Thyroid gland (tissue), 4 donors: ENCODE measurements around the gene PAFAH1B1. TPM values are rescaled to one million over a fixed set of nuclear protein-coding genes. Genes with fewer than 3 reads are reported as not detected.
"Not testable (repeated sequence)": the region's sequence is repeated elsewhere in the genome, so short reads cannot be mapped to it uniquely, and the experiment has no call there.

Experiments
- DNase-seq, 2 donors: peaks; one replicate each; pipeline ENCODE4 v3.0.0-alpha.2; 2019
- H3K27ac ChIP-seq, 3 donors: fragments of 200-600 bp; sonication (generic); 1 replicate in 2 of 3; 2 replicates in 1 of 3; pipeline ENCODE4 v1.5.1; 2016 to 2019; ENCODE audit warnings: mild to moderate bottlenecking in 1 of 3, moderate library complexity in 1 of 3
- H3K27me3 ChIP-seq: fragments of 200-600 bp; sonication (generic); one replicate; pipeline ENCODE4 v1.5.1; 2019
- H3K36me3 ChIP-seq, 2 donors: fragments of 200-600 bp; sonication (generic); one replicate each; pipeline ENCODE4 v1.5.1; 2016 to 2019
- H3K4me1 ChIP-seq, 2 donors: fragments of 200-600 bp; sonication (generic); one replicate each; pipeline ENCODE4 v1.5.1; 2017 to 2019
- H3K4me3 ChIP-seq, 3 donors: fragments of 200-600 bp; sonication (generic); replicated peaks in 1 of 3; 1 replicate in 2 of 3; 2 replicates in 1 of 3; pipeline ENCODE4 v1.5.1; 2016; ENCODE audit warnings: mild to moderate bottlenecking in 1 of 3
- H3K9me3 ChIP-seq: fragments of 200-600 bp; sonication (generic); one replicate; pipeline ENCODE4 v1.5.1; 2017
- POLR2A ChIP-seq, 2 donors: fragments of 450-650 bp; IDR thresholded peaks; one replicate each; pipeline ENCODE4 v1.6.1; 2017; ENCODE audit warnings: antibody characterized with exemption in 2 of 2, mild to moderate bottlenecking in 2 of 2, moderate library complexity in 1 of 2
- WGBS, 2 donors: methylation state at CpG; one replicate each; pipeline ENCODE4 v1.1.5; 2017; 5-methylcytosine and 5-hydroxymethylcytosine counted together
- intact Hi-C: fragments of 100-400 bp; cut with DNase I; formaldehyde crosslinking; loops from one replicate; pipeline ENCODE4 v1.15.1; 2023
- total RNA-seq, 4 donors: library from RNA; depleted of rRNA; stranded (reverse); fragments of >200 nt; gene quantifications; one replicate each; pipeline ENCODE4 v1.2.3, GENCODE V29; 2016
- TF ChIP-seq, protein P1 (sequence below), 6 experiments: fragments of 200-600 bp in 3 of 6; fragments of 450-650 bp in 3 of 6; sonication (generic) in 3 of 6; IDR thresholded peaks; one replicate each; pipeline ENCODE4 v1.5.1; 2016 to 2019; ENCODE audit warnings: antibody characterized with exemption in 6 of 6, mild to moderate bottlenecking in 2 of 6, inconsistent platforms in 1 of 6, moderate library complexity in 1 of 6

Gene PAFAH1B1
- total RNA-seq, 4 donors from 2014 or later = 102 to 184 (median 109) TPM

DNA sequence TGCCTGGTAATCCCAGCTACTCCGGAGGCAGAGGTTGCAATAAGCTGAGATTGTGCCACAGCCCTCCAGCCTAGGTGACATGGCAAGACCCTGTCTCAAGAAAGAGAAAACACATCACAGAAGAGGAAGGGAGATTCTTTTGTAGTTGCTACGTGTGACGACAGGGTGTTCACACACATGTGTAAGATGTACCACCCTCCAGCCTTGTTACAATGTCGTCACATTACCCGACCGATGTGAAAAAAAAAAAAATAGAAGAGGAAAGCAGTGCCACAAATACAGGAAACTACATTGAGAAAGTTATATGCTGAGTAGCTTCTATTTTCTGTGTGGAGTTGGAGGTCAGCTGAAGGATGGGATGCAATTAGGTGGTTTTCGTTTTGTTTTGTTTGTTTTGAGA is 62.1 kb downstream of the PAFAH1B1 start:
- 80 to 88% methylated on average over 7 of the region's 7 CpGs for WGBS, 2 donors
- no peak for DNase-seq
- H3K27ac ChIP-seq = no peak overlapping the region
- no peaks in the 10 kb centered on the region for H3K27me3 ChIP-seq
- H3K36me3 ChIP-seq = no peaks in the 10 kb centered on the region
- no peaks in the 10 kb centered on the region for H3K9me3 ChIP-seq
- intact Hi-C loops = no loop called here
- H3K4me1 ChIP-seq = no peaks in the 10 kb centered on the region
- no peak overlapping the region for H3K4me3 ChIP-seq
- TF ChIP-seq, protein P1, sequence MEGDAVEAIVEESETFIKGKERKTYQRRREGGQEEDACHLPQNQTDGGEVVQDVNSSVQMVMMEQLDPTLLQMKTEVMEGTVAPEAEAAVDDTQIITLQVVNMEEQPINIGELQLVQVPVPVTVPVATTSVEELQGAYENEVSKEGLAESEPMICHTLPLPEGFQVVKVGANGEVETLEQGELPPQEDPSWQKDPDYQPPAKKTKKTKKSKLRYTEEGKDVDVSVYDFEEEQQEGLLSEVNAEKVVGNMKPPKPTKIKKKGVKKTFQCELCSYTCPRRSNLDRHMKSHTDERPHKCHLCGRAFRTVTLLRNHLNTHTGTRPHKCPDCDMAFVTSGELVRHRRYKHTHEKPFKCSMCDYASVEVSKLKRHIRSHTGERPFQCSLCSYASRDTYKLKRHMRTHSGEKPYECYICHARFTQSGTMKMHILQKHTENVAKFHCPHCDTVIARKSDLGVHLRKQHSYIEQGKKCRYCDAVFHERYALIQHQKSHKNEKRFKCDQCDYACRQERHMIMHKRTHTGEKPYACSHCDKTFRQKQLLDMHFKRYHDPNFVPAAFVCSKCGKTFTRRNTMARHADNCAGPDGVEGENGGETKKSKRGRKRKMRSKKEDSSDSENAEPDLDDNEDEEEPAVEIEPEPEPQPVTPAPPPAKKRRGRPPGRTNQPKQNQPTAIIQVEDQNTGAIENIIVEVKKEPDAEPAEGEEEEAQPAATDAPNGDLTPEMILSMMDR (IDR thresholded peaks at IDR 0.05) = no peak
- no peak for TF ChIP-seq POLR2A (IDR thresholded peaks at IDR 0.05)

DNA sequence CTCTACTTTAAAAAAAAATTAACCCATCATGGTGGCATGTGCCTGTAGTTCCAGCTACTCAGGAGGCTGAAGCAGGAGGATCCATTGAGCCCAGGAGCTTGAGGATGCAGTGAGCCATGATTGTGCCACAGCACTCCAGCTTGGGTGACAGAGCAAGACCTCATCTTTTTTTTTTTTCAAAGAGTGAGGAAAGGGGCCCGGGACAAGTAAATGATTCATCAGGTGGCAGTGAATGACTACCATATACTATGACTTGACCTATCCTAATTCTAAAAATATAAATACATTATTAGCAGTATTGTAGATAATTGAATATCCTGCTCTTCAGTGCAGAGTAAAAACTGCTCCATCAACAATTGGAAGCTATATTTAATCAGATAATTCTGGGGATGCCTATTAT is 62.8 kb downstream of the PAFAH1B1 start:
- no peaks in the 10 kb centered on the region for H3K27me3 ChIP-seq
- no peak for DNase-seq
- no peaks in the 10 kb centered on the region for H3K4me1 ChIP-seq
- no peak overlapping the region for H3K4me3 ChIP-seq
- H3K36me3 ChIP-seq = no peaks in the 10 kb centered on the region
- 0 to 30% methylated on average over 1 of the region's 1 CpG for WGBS, 2 donors
- H3K9me3 ChIP-seq = no peaks in the 10 kb centered on the region
- intact Hi-C loops = no loop called here
- H3K27ac ChIP-seq = no peak overlapping the region
- TF ChIP-seq, protein P1 (IDR thresholded peaks at IDR 0.05) = no peak
- TF ChIP-seq POLR2A (IDR thresholded peaks at IDR 0.05) = no peak

DNA sequence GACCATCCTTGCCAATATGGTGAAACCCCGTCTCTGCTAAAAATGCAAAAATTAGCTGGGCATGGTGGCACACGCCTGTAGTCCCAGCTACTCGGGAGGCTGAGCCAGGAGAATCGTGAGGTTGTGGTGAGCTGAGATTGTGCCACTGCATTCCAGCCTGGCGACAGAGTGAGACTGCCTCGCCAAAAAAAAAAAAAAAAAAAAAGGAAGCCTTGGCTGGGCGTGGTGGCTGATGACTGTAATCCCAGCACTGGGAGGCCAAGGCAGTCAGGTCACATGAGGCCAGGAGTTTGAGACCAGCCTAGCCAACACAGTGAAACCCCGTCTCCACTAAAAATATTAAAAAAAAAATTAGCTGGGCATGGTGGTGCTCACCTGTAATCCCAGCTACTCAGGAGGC is 65.9 kb downstream of the PAFAH1B1 start:
- H3K27me3 ChIP-seq, H3K4me3 ChIP-seq, H3K36me3 ChIP-seq, DNase-seq, H3K9me3 ChIP-seq, H3K27ac ChIP-seq, intact Hi-C loops, H3K4me1 ChIP-seq: not testable (repeated sequence)
- 75 to 77% methylated on average over 8 of the region's 8 CpGs for WGBS, 2 donors

DNA sequence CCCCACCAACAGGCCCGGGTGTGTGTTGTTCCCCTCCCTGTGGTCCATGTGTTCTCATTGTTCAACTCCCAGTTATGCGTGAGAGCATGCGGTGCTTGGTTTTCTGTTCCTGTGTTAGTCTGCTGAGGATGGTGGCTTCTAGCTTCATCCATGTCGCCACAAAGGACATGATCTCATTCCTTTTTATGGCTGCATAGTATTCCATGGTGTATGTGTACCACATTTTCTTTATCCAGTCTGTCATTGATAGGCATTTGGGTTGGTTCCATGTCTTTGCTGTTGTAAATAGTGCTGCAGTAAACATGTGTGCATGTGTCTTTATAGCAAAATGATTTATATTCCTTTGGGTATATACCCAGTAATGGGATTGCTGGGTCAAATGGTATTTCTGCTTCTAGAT is 67.0 kb downstream of the PAFAH1B1 start:
- H3K4me1 ChIP-seq, H3K36me3 ChIP-seq, DNase-seq, H3K9me3 ChIP-seq, intact Hi-C loops, H3K27ac ChIP-seq, H3K4me3 ChIP-seq, H3K27me3 ChIP-seq: not testable (repeated sequence)
- WGBS, 2 donors = 93 to 96% methylated on average over 4 of the region's 4 CpGs

DNA sequence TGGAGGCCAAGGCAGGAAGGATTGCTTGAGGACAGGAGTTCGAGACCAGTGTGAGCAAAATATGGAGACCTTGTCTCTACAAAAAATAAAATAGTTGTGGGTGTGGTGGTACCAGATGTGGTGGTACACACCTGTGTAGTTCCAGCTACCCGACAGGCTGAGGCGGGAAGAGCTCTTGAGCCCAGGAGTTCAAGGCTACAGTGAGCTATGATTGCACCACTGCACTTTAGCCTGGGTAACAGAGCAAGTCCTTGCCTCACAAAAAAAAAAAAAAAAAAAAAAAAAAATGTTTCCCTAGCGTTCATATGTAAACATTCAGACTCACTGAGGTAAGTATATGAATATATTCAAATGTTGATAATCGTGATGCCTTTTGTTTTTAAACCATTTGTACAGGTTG is 78.6 kb downstream of the PAFAH1B1 start:
- Histone ChIP-seq H3K4me3 (no peak overlapping the region), H3K4me1 (no peaks in the 10 kb centered on the region), H3K36me3 (peaks cover 47 to 57% of the 10 kb centered on the region in 2 donors), H3K9me3 (no peaks in the 10 kb centered on the region), H3K27ac (no peak overlapping the region), H3K27me3 (no peaks in the 10 kb centered on the region)
- intact Hi-C loops = no loop called here
- DNase-seq = no peak
- no peak for TF ChIP-seq POLR2A (IDR thresholded peaks at IDR 0.05)
- TF ChIP-seq, protein P1 (IDR thresholded peaks at IDR 0.05) = no peak
- WGBS, 2 donors = 95 to 97% methylated on average over 5 of the region's 5 CpGs

DNA sequence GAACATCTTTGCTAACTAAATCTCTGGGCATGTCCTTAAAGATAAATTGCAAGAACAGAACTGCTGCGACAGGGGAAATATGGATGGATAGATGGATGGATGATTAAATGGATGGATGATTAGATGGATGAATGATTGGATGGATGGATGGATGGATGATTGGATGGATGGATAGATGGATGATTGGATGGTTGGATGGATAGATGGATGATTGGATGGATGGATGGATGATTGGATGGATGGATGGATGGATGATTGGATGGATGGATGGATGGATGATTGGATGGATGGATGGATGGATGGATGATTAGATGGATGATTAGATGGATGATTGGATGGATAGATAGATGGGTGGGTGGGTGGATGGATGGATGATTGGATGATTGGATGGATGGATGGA is 85.8 kb downstream of the PAFAH1B1 start:
- H3K9me3 ChIP-seq, DNase-seq, intact Hi-C loops, H3K27ac ChIP-seq, H3K27me3 ChIP-seq, H3K4me3 ChIP-seq, H3K4me1 ChIP-seq: not testable (repeated sequence)
- WGBS, 2 donors = 96 to 98% methylated on average over 1 of the region's 1 CpG
- peaks cover 42 to 63% of the 10 kb centered on the region in 2 donors for H3K36me3 ChIP-seq

DNA sequence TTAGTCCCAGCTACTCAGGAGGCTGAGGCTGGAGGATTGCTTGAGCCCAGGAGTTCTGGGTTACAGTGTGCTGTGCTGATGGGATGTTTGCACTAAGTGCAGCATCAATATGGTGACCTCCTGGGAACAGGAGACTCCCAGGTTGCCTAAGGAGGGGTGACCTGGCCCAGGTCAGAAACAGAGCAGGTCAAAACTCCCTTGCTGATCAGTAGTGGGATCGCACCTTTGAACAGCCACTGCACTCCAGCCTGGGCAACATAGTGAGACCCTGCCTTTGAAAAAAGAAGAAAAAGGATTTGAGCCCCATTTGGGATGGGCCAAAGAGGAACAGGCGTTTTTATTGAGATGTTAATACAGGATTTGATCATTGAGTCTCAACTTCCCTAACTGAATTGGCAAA is 87.5 kb downstream of the PAFAH1B1 start:
- Histone ChIP-seq H3K36me3 (peaks cover 41 to 54% of the 10 kb centered on the region in 2 donors), H3K4me3 (no peak overlapping the region), H3K9me3 (no peaks in the 10 kb centered on the region), H3K4me1 (peaks cover 0 to 3% of the 10 kb centered on the region in 2 donors), H3K27me3 (no peaks in the 10 kb centered on the region), H3K27ac (no peak overlapping the region)
- WGBS, 2 donors = 95 to 100% methylated on average over 2 of the region's 2 CpGs
- DNase-seq = no peak
- intact Hi-C loops = no loop called here
- TF ChIP-seq POLR2A (IDR thresholded peaks at IDR 0.05) = no peak
- TF ChIP-seq, protein P1 (IDR thresholded peaks at IDR 0.05) = no peak
